Measurements from ENCODE around the gene IGSF23. TPM values are rescaled to one million over a fixed set of nuclear protein-coding genes. Genes with fewer than 3 reads are reported as not detected.

IGSF23 gene
- total and polyA plus RNA-seq, 12 donors: 0.86 TPM; not detected in 11

GRCh38 chr19:44573627-44574026 lies 39.7 kb upstream of the IGSF23 start:
- Histone ChIP-seq H3K9me3 (no peaks in the 10 kb centered on the region), H3K4me1 (peaks cover 0 to 11% (median 0%) of the 10 kb centered on the region in 9 donors), H3K27ac (no peak overlapping the region), H3K4me3 (no peak overlapping the region), H3K27me3 (peaks cover 0 to 6% (median 0%) of the 10 kb centered on the region in 7 donors), H3K36me3 (no peaks in the 10 kb centered on the region)
- DNase-seq (no peak), ATAC-seq (no peak)
- intact Hi-C loops (cut with DNase I): loop anchor here in 7 of 10 donors (2.0 to 10.0 kb wide), 5 partner anchors 79 to 201 kb away; partner anchors contain the start of gene CBLC (in 3 of the 7)
- 61 to 62% methylated on average over 4 of the region's 4 CpGs for WGBS, 2 donors
- TF ChIP-seq CTCF (IDR thresholded peaks at IDR 0.05): no peak

GRCh38 chr19:44574186-44574950 lies 39.0 kb upstream of the IGSF23 start:
- ATAC-seq: no peak

GRCh38 chr19:44575116-44575700 lies 38.2 kb upstream of the IGSF23 start:
- Histone ChIP-seq H3K4me3 (no peak overlapping the region), H3K4me1 (peaks cover 0 to 11% (median 0%) of the 10 kb centered on the region in 9 donors), H3K9me3 (no peaks in the 10 kb centered on the region), H3K27me3 (no peaks in the 10 kb centered on the region), H3K36me3 (no peaks in the 10 kb centered on the region), H3K27ac (no peak overlapping the region)
- TF ChIP-seq CTCF (IDR thresholded peaks at IDR 0.05): no peak
- 74 to 78% methylated on average over 11 of the region's 11 CpGs for WGBS, 2 donors
- ATAC-seq (no peak), DNase-seq (no peak)
- intact Hi-C loops (cut with DNase I): loop anchor here in 5 of 10 donors (2.0 to 10.0 kb wide), 3 partner anchors 82 to 200 kb away; partner anchors contain the start of gene CBLC (in 3 of the 5)

More at GRCh38 chr19:44574186-44574950, 39.0 kb upstream of the IGSF23 start:
- peaks cover 0 to 11% (median 0%) of the 10 kb centered on the region in 9 donors for H3K4me1 ChIP-seq
- no peak overlapping the region for H3K27ac ChIP-seq
- DNase-seq: no peak
- no peaks in the 10 kb centered on the region for H3K36me3 ChIP-seq
- no peaks in the 10 kb centered on the region for H3K27me3 ChIP-seq
- intact Hi-C loops (cut with DNase I): loop anchor here in 7 of 10 donors (2.0 to 10.0 kb wide), 5 partner anchors 78 to 200 kb away; partner anchors contain the start of gene CBLC (in 3 of the 7)
- 79 to 81% methylated on average over 8 of the region's 8 CpGs for WGBS, 2 donors
- no peak for TF ChIP-seq CTCF (IDR thresholded peaks at IDR 0.05)
- H3K4me3 ChIP-seq: no peak overlapping the region
- no peaks in the 10 kb centered on the region for H3K9me3 ChIP-seq

GRCh38 chr19:44576843-44577565 lies 36.4 kb upstream of the IGSF23 start:
- no peak overlapping the region for H3K27ac ChIP-seq
- ATAC-seq (peak in 4 of 8 donors; percentile 56 to 72 (median 62)), DNase-seq (no peak)
- H3K4me1 ChIP-seq: peaks cover 0 to 4% (median 0%) of the 10 kb centered on the region in 9 donors
- 69 to 71% methylated on average over 8 of the region's 8 CpGs for WGBS, 2 donors
- TF ChIP-seq CTCF (IDR thresholded peaks at IDR 0.05): peak; percentile 37 to 72 (median 60)
- H3K4me3 ChIP-seq: no peak overlapping the region
- H3K9me3 ChIP-seq: no peaks in the 10 kb centered on the region
- peaks cover 0 to 3% (median 0%) of the 10 kb centered on the region in 7 donors for H3K27me3 ChIP-seq
- intact Hi-C loops (cut with DNase I): loop anchor here in 4 of 10 donors (5.0 to 10.0 kb wide), 2 partner anchors 80 to 198 kb away; partner anchors contain the start of gene CBLC (in 3 of the 4)
- no peaks in the 10 kb centered on the region for H3K36me3 ChIP-seq
